GM21528 (cell line): ENCODE results near the gene TRIM15.

Experiments
- ATAC-seq: cut with Tn5 transposase; IDR thresholded peaks from one replicate; pipeline ENCODE4 v1.9.1; 2021; ENCODE audit warnings: mild to moderate bottlenecking, moderate library complexity; ENCODE audit not compliant: unreplicated experiment, low FRiP score

The TRIM15 gene

GRCh38 chr6:30144811-30145210, 18.5 kb upstream of the TRIM15 start:
- no peak for ATAC-seq

- ATAC-seq: no peak
Observed at GRCh38 chr6:30145818-30146217, 17.5 kb upstream of the TRIM15 start.

- no peak for ATAC-seq
Observed at GRCh38 chr6:30147096-30147495, 16.2 kb upstream of the TRIM15 start.

- no peak for ATAC-seq
Observed at GRCh38 chr6:30149234-30149633, 14.1 kb upstream of the TRIM15 start.

GRCh38 chr6:30149858-30150550, 13.3 kb upstream of the TRIM15 start:
- ATAC-seq: no peak

- no peak for ATAC-seq
Observed at GRCh38 chr6:30150671-30151395, 12.5 kb upstream of the TRIM15 start.

- ATAC-seq: no peak
Observed at GRCh38 chr6:30151580-30151979, 11.8 kb upstream of the TRIM15 start.

- no peak for ATAC-seq
Observed at GRCh38 chr6:30152016-30152673, 11.2 kb upstream of the TRIM15 start.

GRCh38 chr6:30152910-30153610, 10.3 kb upstream of the TRIM15 start:
- no peak for ATAC-seq

GRCh38 chr6:30154061-30154460, 9.3 kb upstream of the TRIM15 start:
- no peak for ATAC-seq

- ATAC-seq: no peak
Observed at GRCh38 chr6:30154709-30155519, 8.4 kb upstream of the TRIM15 start.

GRCh38 chr6:30155520-30156261, 7.7 kb upstream of the TRIM15 start:
- no peak for ATAC-seq

- no peak for ATAC-seq
Observed at GRCh38 chr6:30156262-30156599, 7.1 kb upstream of the TRIM15 start.

GRCh38 chr6:30156774-30157173, 6.6 kb upstream of the TRIM15 start:
- no peak for ATAC-seq

- ATAC-seq: no peak
Observed at GRCh38 chr6:30157581-30157980, 5.8 kb upstream of the TRIM15 start.

- no peak for ATAC-seq
Observed at GRCh38 chr6:30157999-30158398, 5.3 kb upstream of the TRIM15 start.

GRCh38 chr6:30158475-30159040, 4.8 kb upstream of the TRIM15 start:
- ATAC-seq: no peak

- no peak for ATAC-seq
Observed at GRCh38 chr6:30160008-30160784, 3.1 kb upstream of the TRIM15 start.
